Keratinocyte (primary cell): ENCODE measurements around the gene ACYP2.

Experiments used
- EZH2 ChIP-seq: IDR thresholded peaks from one replicate; pipeline ENCODE4 v1.6.1; 2012; ENCODE audit warnings: inconsistent platforms, mild to moderate bottlenecking, low read length, moderate library complexity
- TF ChIP-seq, protein P1 (sequence below), 3 experiments: IDR thresholded peaks in 1 of 3; conservative IDR thresholded peaks in 1 of 3; optimal IDR thresholded peaks in 1 of 3; 2 replicates in 2 of 3; 3 replicates in 1 of 3; pipeline versions ENCODE3 to v1.5.1; 2011; ENCODE audit warnings: low read length in 3 of 3, mild to moderate bottlenecking in 3 of 3, moderate library complexity in 2 of 3, control low read depth in 1 of 3, inconsistent platforms in 1 of 3; ENCODE audit not compliant: insufficient read depth in 2 of 3; ENCODE audit errors: extremely low read depth in 1 of 3

DNA sequence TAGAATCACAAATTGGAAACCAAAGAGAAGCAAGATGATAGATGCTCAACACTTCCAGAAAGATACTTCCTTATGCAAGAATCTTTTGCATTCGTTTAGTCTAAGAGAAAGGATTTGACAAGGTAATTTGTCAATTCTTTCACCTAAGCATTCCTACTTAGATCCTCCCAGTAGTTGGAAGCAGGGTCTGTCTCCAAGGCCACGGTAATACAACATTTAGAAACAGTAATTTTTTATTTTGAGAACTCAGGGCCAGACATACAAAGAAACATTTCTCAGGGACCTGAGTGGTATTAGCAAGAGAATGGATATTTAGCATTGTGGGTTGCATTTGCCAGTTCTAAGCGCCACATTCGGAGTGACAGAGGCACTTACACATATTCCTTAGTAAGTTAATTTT is 68.6 kb downstream of the ACYP2 start:
- TF ChIP-seq, protein P1, sequence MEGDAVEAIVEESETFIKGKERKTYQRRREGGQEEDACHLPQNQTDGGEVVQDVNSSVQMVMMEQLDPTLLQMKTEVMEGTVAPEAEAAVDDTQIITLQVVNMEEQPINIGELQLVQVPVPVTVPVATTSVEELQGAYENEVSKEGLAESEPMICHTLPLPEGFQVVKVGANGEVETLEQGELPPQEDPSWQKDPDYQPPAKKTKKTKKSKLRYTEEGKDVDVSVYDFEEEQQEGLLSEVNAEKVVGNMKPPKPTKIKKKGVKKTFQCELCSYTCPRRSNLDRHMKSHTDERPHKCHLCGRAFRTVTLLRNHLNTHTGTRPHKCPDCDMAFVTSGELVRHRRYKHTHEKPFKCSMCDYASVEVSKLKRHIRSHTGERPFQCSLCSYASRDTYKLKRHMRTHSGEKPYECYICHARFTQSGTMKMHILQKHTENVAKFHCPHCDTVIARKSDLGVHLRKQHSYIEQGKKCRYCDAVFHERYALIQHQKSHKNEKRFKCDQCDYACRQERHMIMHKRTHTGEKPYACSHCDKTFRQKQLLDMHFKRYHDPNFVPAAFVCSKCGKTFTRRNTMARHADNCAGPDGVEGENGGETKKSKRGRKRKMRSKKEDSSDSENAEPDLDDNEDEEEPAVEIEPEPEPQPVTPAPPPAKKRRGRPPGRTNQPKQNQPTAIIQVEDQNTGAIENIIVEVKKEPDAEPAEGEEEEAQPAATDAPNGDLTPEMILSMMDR (optimal IDR thresholded peaks at IDR 0.05 in 1 of 3, IDR thresholded peaks at IDR 0.05 in 1 of 3, conservative IDR thresholded peaks at IDR 0.05 in 1 of 3; ENCODE audit: extremely low read depth in 1 of 3, insufficient read depth in 2 of 3, low read length in 3 of 3), result no peak
- TF ChIP-seq EZH2, result no peak
